Glutamatergic neuron (in vitro differentiated cells): ENCODE results near the gene MYO15B. TPM values are rescaled to one million over a fixed set of nuclear protein-coding genes. Genes with fewer than 3 reads are reported as not detected.

ENCODE experiments used
- DNase-seq: peaks from one replicate; pipeline ENCODE4 v3.0.0; 2022
- H3K27ac Mint-ChIP-seq: one replicate; pipeline ENCODE4 v1.8.0; 2020; ENCODE audit warnings: mild to moderate bottlenecking, mixed read lengths, inconsistent platforms; ENCODE audit not compliant: unreplicated experiment
- H3K27me3 Mint-ChIP-seq: one replicate; pipeline ENCODE4 v1.8.0; 2020; ENCODE audit warnings: mild to moderate bottlenecking, moderate library complexity, mixed read lengths, inconsistent platforms; ENCODE audit not compliant: unreplicated experiment
- H3K36me3 Mint-ChIP-seq: one replicate; pipeline ENCODE4 v1.8.0; 2020; ENCODE audit warnings: mild to moderate bottlenecking, mixed read lengths, inconsistent platforms; ENCODE audit not compliant: unreplicated experiment
- H3K4me1 Mint-ChIP-seq: one replicate; pipeline ENCODE4 v1.8.0; 2020; ENCODE audit warnings: mild to moderate bottlenecking, low read depth, mixed read lengths, inconsistent platforms; ENCODE audit not compliant: unreplicated experiment
- H3K4me3 Mint-ChIP-seq: one replicate; pipeline ENCODE4 v1.8.0; 2020; ENCODE audit warnings: mild to moderate bottlenecking, mixed read lengths, inconsistent platforms; ENCODE audit not compliant: unreplicated experiment
- H3K9me3 Mint-ChIP-seq: one replicate; pipeline ENCODE4 v1.8.0; 2020; ENCODE audit warnings: mild to moderate bottlenecking, moderate library complexity, mixed read lengths, inconsistent platforms; ENCODE audit not compliant: unreplicated experiment
- total RNA-seq: library from RNA; stranded (reverse); fragmentation: NEBNext Ultra II Directional; extraction: Animal tissue kit (Norgen Biotek cat#: 25700); gene quantifications from one replicate; pipeline ENCODE4 v1.2.1, GENCODE V29; 2021; ENCODE audit not compliant: unreplicated experiment
- TF ChIP-seq, protein P1 (sequence below): fragments of 200-600 bp; sonication (generic); IDR thresholded peaks from one replicate; pipeline ENCODE4 v1.5.0; 2021; ENCODE audit not compliant: partially characterized antibody, unreplicated experiment

MYO15B gene
- total RNA-seq, 1 donor from 2014 or later = 82.6 TPM

DNA sequence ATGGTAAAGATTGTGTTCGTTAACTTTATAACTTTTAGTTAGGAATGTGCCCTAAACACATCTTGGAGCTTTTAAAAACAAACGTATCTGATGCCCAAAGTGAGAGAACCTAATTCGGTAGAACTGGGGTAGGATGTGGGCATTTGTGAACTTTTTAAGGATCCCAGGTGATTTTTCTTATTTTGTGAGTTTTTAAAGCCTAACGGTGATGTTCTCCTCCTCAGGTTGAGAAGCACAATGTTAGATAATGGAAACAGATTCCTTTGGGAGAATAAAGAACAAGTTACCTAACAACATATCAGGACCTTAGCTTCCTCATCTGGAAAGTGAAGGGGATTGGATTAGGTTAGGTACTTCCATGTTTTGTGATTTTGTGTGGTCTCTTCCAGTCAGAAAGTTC, 80.2 kb downstream of the MYO15B start:
- TF ChIP-seq, protein P1, sequence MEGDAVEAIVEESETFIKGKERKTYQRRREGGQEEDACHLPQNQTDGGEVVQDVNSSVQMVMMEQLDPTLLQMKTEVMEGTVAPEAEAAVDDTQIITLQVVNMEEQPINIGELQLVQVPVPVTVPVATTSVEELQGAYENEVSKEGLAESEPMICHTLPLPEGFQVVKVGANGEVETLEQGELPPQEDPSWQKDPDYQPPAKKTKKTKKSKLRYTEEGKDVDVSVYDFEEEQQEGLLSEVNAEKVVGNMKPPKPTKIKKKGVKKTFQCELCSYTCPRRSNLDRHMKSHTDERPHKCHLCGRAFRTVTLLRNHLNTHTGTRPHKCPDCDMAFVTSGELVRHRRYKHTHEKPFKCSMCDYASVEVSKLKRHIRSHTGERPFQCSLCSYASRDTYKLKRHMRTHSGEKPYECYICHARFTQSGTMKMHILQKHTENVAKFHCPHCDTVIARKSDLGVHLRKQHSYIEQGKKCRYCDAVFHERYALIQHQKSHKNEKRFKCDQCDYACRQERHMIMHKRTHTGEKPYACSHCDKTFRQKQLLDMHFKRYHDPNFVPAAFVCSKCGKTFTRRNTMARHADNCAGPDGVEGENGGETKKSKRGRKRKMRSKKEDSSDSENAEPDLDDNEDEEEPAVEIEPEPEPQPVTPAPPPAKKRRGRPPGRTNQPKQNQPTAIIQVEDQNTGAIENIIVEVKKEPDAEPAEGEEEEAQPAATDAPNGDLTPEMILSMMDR = no peak
- DNase-seq = no peak
- peaks cover 1% of the 10 kb centered on the region for H3K27me3 Mint-ChIP-seq
- no peaks in the 10 kb centered on the region for H3K36me3 Mint-ChIP-seq
- peaks cover 9% of the 10 kb centered on the region for H3K4me1 Mint-ChIP-seq
- H3K27ac Mint-ChIP-seq = no peak overlapping the region
- H3K9me3 Mint-ChIP-seq = peaks cover 2% of the 10 kb centered on the region
- no peak overlapping the region for H3K4me3 Mint-ChIP-seq

DNA sequence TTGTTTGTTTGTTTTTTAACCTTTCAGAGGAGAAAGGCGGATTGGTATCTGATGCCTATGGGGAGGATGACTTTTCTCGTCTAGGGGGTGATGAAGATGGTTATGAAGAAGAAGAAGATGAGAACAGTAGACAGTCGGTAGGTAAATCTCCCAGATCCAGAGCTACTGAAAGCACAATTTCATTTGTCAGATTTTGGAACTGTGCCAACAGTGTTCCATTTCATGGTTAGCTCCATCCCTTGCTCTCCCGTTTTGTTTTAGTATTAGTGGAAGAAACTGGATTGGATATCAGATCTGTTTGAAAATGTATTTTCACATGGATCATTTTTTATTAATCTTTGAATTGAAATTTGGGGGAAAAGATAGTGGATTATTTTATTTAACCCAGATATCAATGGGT, 80.9 kb downstream of the MYO15B start:
- Mint-ChIP-seq H3K36me3 (no peaks in the 10 kb centered on the region), H3K27me3 (peaks cover 1% of the 10 kb centered on the region), H3K9me3 (peaks cover 2% of the 10 kb centered on the region), H3K4me3 (no peak overlapping the region), H3K4me1 (peaks cover 9% of the 10 kb centered on the region), H3K27ac (peak overlapping the region; percentile 0)
- DNase-seq = no peak
- TF ChIP-seq, protein P1 = no peak

GRCh38 chr17:75670868-75671267, 83.3 kb downstream of the MYO15B start:
- Mint-ChIP-seq H3K9me3 (peaks cover 2% of the 10 kb centered on the region), H3K4me3 (no peak overlapping the region), H3K27me3 (peaks cover 1% of the 10 kb centered on the region), H3K36me3 (no peaks in the 10 kb centered on the region), H3K4me1 (peaks cover 6% of the 10 kb centered on the region), H3K27ac (no peak overlapping the region)
- TF ChIP-seq, protein P1 = no peak
- DNase-seq = no peak

DNA sequence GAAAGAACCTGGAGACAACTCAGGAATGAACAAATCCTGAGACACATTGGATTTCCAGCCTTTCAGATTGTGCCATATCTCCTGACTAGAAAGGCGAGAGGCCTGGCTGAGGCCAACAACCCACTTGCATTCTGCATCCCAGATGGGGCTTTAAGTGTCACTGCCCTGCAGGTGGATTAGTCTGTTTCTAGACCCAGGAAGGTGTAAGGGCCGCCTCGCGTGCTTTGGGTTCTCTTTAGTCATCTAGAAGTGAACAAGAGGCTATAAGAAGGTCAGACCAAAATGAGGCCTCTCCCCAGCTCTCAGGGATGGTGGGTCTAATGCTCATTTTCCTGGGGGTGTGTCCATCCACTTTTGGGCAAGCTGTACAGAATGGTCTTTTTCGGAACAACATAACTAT, 84.4 kb downstream of the MYO15B start:
- Mint-ChIP-seq H3K9me3 (peaks cover 2% of the 10 kb centered on the region), H3K36me3 (no peaks in the 10 kb centered on the region), H3K27ac (no peak overlapping the region), H3K27me3 (peaks cover 1% of the 10 kb centered on the region), H3K4me3 (no peak overlapping the region), H3K4me1 (peaks cover 3% of the 10 kb centered on the region)
- DNase-seq = no peak
- TF ChIP-seq, protein P1 = no peak

GRCh38 chr17:75673487-75673886, 85.9 kb downstream of the MYO15B start:
- H3K36me3 Mint-ChIP-seq = no peaks in the 10 kb centered on the region
- H3K9me3 Mint-ChIP-seq = no peaks in the 10 kb centered on the region
- H3K27me3 Mint-ChIP-seq = peaks cover 1% of the 10 kb centered on the region
- H3K27ac Mint-ChIP-seq = no peak overlapping the region
- TF ChIP-seq, protein P1 = no peak
- H3K4me1 Mint-ChIP-seq = no peaks in the 10 kb centered on the region
- no peak for DNase-seq
- no peak overlapping the region for H3K4me3 Mint-ChIP-seq

Other genes starting within 250 kb of the MYO15B start
- gene GRB2, start 182.1 kb upstream of the MYO15B start, total RNA-seq = 148 TPM
- gene TMEM94, start 131.2 kb upstream of the MYO15B start, total RNA-seq = 117 TPM
- gene CASKIN2, start 72.3 kb upstream of the MYO15B start, total RNA-seq = 22.1 TPM
- gene TSEN54, start 71.3 kb upstream of the MYO15B start, total RNA-seq = 26.6 TPM
- gene LLGL2, start 62.1 kb upstream of the MYO15B start, total RNA-seq = 4.8 TPM
- 0.20 TPM for gene SMIM5, start 45.6 kb downstream of the MYO15B start, total RNA-seq
- gene RECQL5, start 79.4 kb downstream of the MYO15B start, total RNA-seq = 49.8 TPM
- 115 TPM for gene SAP30BP, start 79.5 kb downstream of the MYO15B start, total RNA-seq
- not detected for gene ITGB4, start 133.7 kb downstream of the MYO15B start, total RNA-seq
- 18.2 TPM for gene GALK1, start 177.4 kb downstream of the MYO15B start, total RNA-seq
- 65.5 TPM for gene UNK, start 197.0 kb downstream of the MYO15B start, total RNA-seq